Fibroblast of lung (primary cell): Measurements from ENCODE around the gene ATP6V0B. TPM values are rescaled to one million over a fixed set of nuclear protein-coding genes. Genes with fewer than 3 reads are reported as not detected.
A peak's percentile ranks its signal among the peaks of the same experiment; 100 is the strongest.

Experiments used
- DNase-seq, 2 donors: peaks; one replicate each; pipeline versions ENCODE4 v3.0.0 to v3.0.0-alpha.2; 2010; ENCODE audit warnings: low read depth in 2 of 2
- H2AFZ ChIP-seq: 2 replicates; pipeline ENCODE4 v1.5.1; 2012; ENCODE audit warnings: low read length, control low read depth, inconsistent platforms
- H3K27ac ChIP-seq: 2 replicates; pipeline ENCODE4 v1.5.1; 2011; ENCODE audit warnings: low read length, control low read depth; ENCODE audit not compliant: insufficient read depth
- H3K27me3 ChIP-seq: 2 replicates; pipeline ENCODE4 v1.5.1; 2011; ENCODE audit warnings: mild to moderate bottlenecking, low read length; ENCODE audit not compliant: control insufficient read depth, insufficient read depth
- H3K36me3 ChIP-seq: 2 replicates; pipeline ENCODE4 v1.5.1; 2011; ENCODE audit warnings: low read length; ENCODE audit not compliant: control insufficient read depth, insufficient read depth
- H3K4me1 ChIP-seq: 2 replicates; pipeline ENCODE4 v1.5.1; 2011; ENCODE audit warnings: low read length; ENCODE audit not compliant: control insufficient read depth, insufficient read depth; ENCODE audit errors: extremely low read depth
- H3K4me2 ChIP-seq: 2 replicates; pipeline ENCODE4 v1.5.1; 2011; ENCODE audit warnings: low read length, control low read depth; ENCODE audit not compliant: insufficient read depth; ENCODE audit errors: extremely low read depth
- H3K4me3 ChIP-seq, 4 experiments: fragments of 200-600 bp in 1 of 4; sonication (generic) in 1 of 4; replicated peaks in 1 of 4; 2 replicates each; pipeline ENCODE4 v1.5.1; 2011 to 2016; ENCODE audit warnings: low read length in 4 of 4, low read depth in 3 of 4, mild to moderate bottlenecking in 3 of 4, control low read depth in 2 of 4, inconsistent platforms in 1 of 4, mixed read lengths in 1 of 4; ENCODE audit not compliant: insufficient read depth in 1 of 4; ENCODE audit errors: control extremely low read depth in 1 of 4
- H3K79me2 ChIP-seq: 2 replicates; pipeline ENCODE4 v1.5.1; 2012; ENCODE audit warnings: mild to moderate bottlenecking, low read length, inconsistent platforms; ENCODE audit not compliant: control insufficient read depth, insufficient read depth
- H3K9ac ChIP-seq: 2 replicates; pipeline ENCODE4 v1.5.1; 2011; ENCODE audit warnings: mild to moderate bottlenecking, low read length, control low read depth; ENCODE audit not compliant: insufficient read depth
- H3K9me3 ChIP-seq: 2 replicates; pipeline ENCODE4 v1.5.1; 2012; ENCODE audit warnings: low read depth, low read length; ENCODE audit not compliant: control insufficient read depth, insufficient read depth
- H4K20me1 ChIP-seq: 2 replicates; pipeline ENCODE4 v1.5.1; 2011; ENCODE audit warnings: low read length; ENCODE audit not compliant: control insufficient read depth, insufficient read depth; ENCODE audit errors: extremely low read depth
- CTCF ChIP-seq, 2 donors: IDR thresholded peaks in 1 of 2; conservative IDR thresholded peaks in 1 of 2; 1 replicate in 1 of 2; 2 replicates in 1 of 2; pipeline ENCODE4 v1.5.1; 2011 to 2012; ENCODE audit warnings: low read length in 2 of 2, control low read depth in 1 of 2, inconsistent platforms in 1 of 2, low read depth in 1 of 2, mild to moderate bottlenecking in 1 of 2
- EZH2 ChIP-seq: IDR thresholded peaks from 2 replicates; pipeline ENCODE4 v1.5.1; 2012; ENCODE audit warnings: low read length, control low read depth, mild to moderate bottlenecking; ENCODE audit errors: missing control alignments
- polyA plus RNA-seq, 2 donors: library from polyadenylated mRNA; depleted of rRNA in 1 of 2; stranded (reverse) in 1 of 2; unstranded in 1 of 2; fragments of >200 nt; gene quantifications; 2 replicates each; pipeline ENCODE4 v1.2.1, GENCODE V29; 2011 to 2012; ENCODE audit warnings: missing spikeins in 1 of 2
- total RNA-seq: library from RNA; depleted of rRNA; stranded (reverse); fragments of >200 nt; gene quantifications from 2 replicates; pipeline ENCODE4 v1.2.1, GENCODE V29; 2014

Gene ATP6V0B
- total and polyA plus RNA-seq, 2 donors (not counting 1 experiment from before 2014, with no cell fraction given) = 83.5 to 121 TPM

GRCh38 chr1:44000122-44000665 lies 25.4 kb downstream of the ATP6V0B start:
- H3K9ac ChIP-seq = no peak overlapping the region
- no peaks in the 10 kb centered on the region for H3K27me3 ChIP-seq
- H4K20me1 ChIP-seq = no peaks in the 10 kb centered on the region
- no peak overlapping the region for H3K27ac ChIP-seq
- H3K4me3 ChIP-seq = no peak overlapping the region
- no peak for TF ChIP-seq CTCF (conservative IDR thresholded peaks at IDR 0.05 in 1 of 2, IDR thresholded peaks at IDR 0.05 in 1 of 2; ENCODE audit: low read depth in 1 of 2, low read length in 2 of 2)
- H3K9me3 ChIP-seq = no peaks in the 10 kb centered on the region
- H3K36me3 ChIP-seq = no peaks in the 10 kb centered on the region
- no peak for DNase-seq
- H2AFZ ChIP-seq = no peak overlapping the region
- H3K4me2 ChIP-seq = no peak overlapping the region
- H3K79me2 ChIP-seq = no peaks in the 10 kb centered on the region
- H3K4me1 ChIP-seq = no peaks in the 10 kb centered on the region

GRCh38 chr1:44002165-44002564 lies 27.4 kb downstream of the ATP6V0B start:
- H3K79me2 ChIP-seq = no peaks in the 10 kb centered on the region

GRCh38 chr1:44002606-44003157 lies 27.9 kb downstream of the ATP6V0B start:
- H3K36me3 ChIP-seq = no peaks in the 10 kb centered on the region
- H4K20me1 ChIP-seq = no peaks in the 10 kb centered on the region
- H3K27me3 ChIP-seq = no peaks in the 10 kb centered on the region
- TF ChIP-seq EZH2 (no peak), CTCF (conservative IDR thresholded peaks at IDR 0.05 in 1 of 2, IDR thresholded peaks at IDR 0.05 in 1 of 2; ENCODE audit: low read depth in 1 of 2, low read length in 2 of 2) (peak; percentile 7 to 24)
- DNase-seq = no peak
- no peak overlapping the region for H3K27ac ChIP-seq
- H3K4me1 ChIP-seq = peaks cover 2% of the 10 kb centered on the region
- H3K4me2 ChIP-seq = no peak overlapping the region
- no peak overlapping the region for H3K4me3 ChIP-seq
- no peak overlapping the region for H3K9ac ChIP-seq
- H3K79me2 ChIP-seq = no peaks in the 10 kb centered on the region
- no peaks in the 10 kb centered on the region for H3K9me3 ChIP-seq
- H2AFZ ChIP-seq = no peak overlapping the region

More at GRCh38 chr1:44002165-44002564, 27.4 kb downstream of the ATP6V0B start:
- no peak for DNase-seq
- Histone ChIP-seq H3K4me3 (no peak overlapping the region), H3K9me3 (no peaks in the 10 kb centered on the region), H3K4me1 (peaks cover 2% of the 10 kb centered on the region), H3K36me3 (no peaks in the 10 kb centered on the region), H3K4me2 (no peak overlapping the region), H2AFZ (no peak overlapping the region), H4K20me1 (no peaks in the 10 kb centered on the region), H3K27me3 (no peaks in the 10 kb centered on the region), H3K27ac (no peak overlapping the region), H3K9ac (no peak overlapping the region)
- no peak for TF ChIP-seq CTCF (conservative IDR thresholded peaks at IDR 0.05 in 1 of 2, IDR thresholded peaks at IDR 0.05 in 1 of 2; ENCODE audit: low read depth in 1 of 2, low read length in 2 of 2)
- no peak for TF ChIP-seq EZH2
